ENCODE data around the gene SLC12A8.

GRCh38 chr3:125144653-125145314 is 67.8 kb downstream of the SLC12A8 start:
- TF ChIP-seq CTCF (IDR thresholded peaks at IDR 0.05) (no peak), POLR2A (IDR thresholded peaks at IDR 0.05) (no peak)
